HepG2 (cell line): ENCODE results near the gene PPCS. TPM values are rescaled to one million over a fixed set of nuclear protein-coding genes. Genes with fewer than 3 reads are reported as not detected.

Experiments
- ATAC-seq: fragments of 200-7000 bp; cut with Tn5 transposase; 3 replicates; pipeline ENCODE4 v1.9.1; 2020; ENCODE audit warnings: mild to moderate bottlenecking, moderate library complexity
- BruUV-seq: library from RNA; stranded (reverse); fragments of 400-500 nt; replicated peaks from 2 replicates; lab custom pipeline; 2021; lab: Mats Ljungman, UMichigan
- CTCF ChIA-PET: fragments of 300-600 bp; formaldehyde crosslinking; extraction: SDS; loops from one replicate; lab custom pipeline; 2021; ENCODE audit warnings: low total read pairs, inconsistent platforms, low intra/inter-chr PET ratio; lab: Yijun Ruan, JAX
- POLR2A ChIA-PET: fragments of 350-600 bp; sonication (Branson Sonifier 250); formaldehyde crosslinking; loops from one replicate; lab custom pipeline; 2020; ENCODE audit warnings: antibody characterized with exemption, inconsistent platforms; lab: Yijun Ruan, JAX
- DNase-seq: peaks from one replicate; pipeline ENCODE4 v3.0.0-alpha.2; 2015; ENCODE audit warnings: low spot score
- FAIRE-seq: peaks from 3 replicates; lab custom pipeline; 2011; peaks lifted over from hg19 to GRCh38; lab: Jason Lieb, UNC
- H2AFZ ChIP-seq: one replicate; pipeline ENCODE4 v1.6.1; 2011; ENCODE audit warnings: low read length, inconsistent platforms
- H3K27ac ChIP-seq: fragments of 300-600 bp; 3 replicates; pipeline ENCODE4 v1.8.0; 2011; ENCODE audit warnings: mixed run types, mild to moderate bottlenecking, mixed read lengths, low read length, inconsistent platforms; ENCODE audit not compliant: insufficient read depth; ENCODE audit errors: extremely low read length
- H3K27me3 ChIP-seq, 2 experiments: fragments of 200-600 bp in 1 of 2; 2 replicates in 1 of 2; 3 replicates in 1 of 2; pipeline versions ENCODE4 v1.6.0 to v1.8.0; 2011; ENCODE audit warnings: low read length in 2 of 2, mild to moderate bottlenecking in 2 of 2, moderate library complexity in 2 of 2, inconsistent platforms in 1 of 2; ENCODE audit not compliant: insufficient read depth in 2 of 2, control insufficient read depth in 1 of 2
- H3K36me3 ChIP-seq, 2 experiments: fragments of 200-600 bp in 1 of 2; replicated peaks in 1 of 2; 2 replicates in 1 of 2; 3 replicates in 1 of 2; pipeline versions ENCODE4 v1.5.1 to v1.8.0; 2011; ENCODE audit warnings: low read length in 2 of 2, inconsistent platforms in 1 of 2; ENCODE audit not compliant: insufficient read depth in 2 of 2, control insufficient read depth in 1 of 2
- H3K4me1 ChIP-seq: 2 replicates; pipeline ENCODE4 v1.5.1; 2012; ENCODE audit warnings: low read length, inconsistent platforms; ENCODE audit not compliant: insufficient read depth
- H3K4me2 ChIP-seq: 2 replicates; pipeline ENCODE4 v1.6.0; 2011; ENCODE audit warnings: low read depth, low read length, inconsistent platforms
- H3K4me3 ChIP-seq, 3 experiments: fragments of 200-600 bp in 1 of 3; sonication (generic), shearing (Covaris generic) in 1 of 3; replicated peaks in 1 of 3; 2 replicates each; pipeline ENCODE4 v1.5.1; 2011 to 2016; ENCODE audit warnings: low read length in 3 of 3, inconsistent platforms in 2 of 3, low read depth in 2 of 3, mild to moderate bottlenecking in 2 of 3, control low read depth in 1 of 3, mixed read lengths in 1 of 3; ENCODE audit not compliant: insufficient read depth in 1 of 3
- H3K79me2 ChIP-seq: one replicate; pipeline ENCODE4 v1.6.1; 2011; ENCODE audit warnings: low read length, inconsistent platforms; ENCODE audit not compliant: insufficient read depth
- H3K9ac ChIP-seq: 2 replicates; pipeline ENCODE4 v1.6.0; 2011; ENCODE audit warnings: mild to moderate bottlenecking, low read depth, low read length, inconsistent platforms; ENCODE audit not compliant: insufficient read depth
- H3K9me3 ChIP-seq: 2 replicates; pipeline ENCODE4 v1.5.1; 2012; ENCODE audit warnings: mild to moderate bottlenecking, low read length
- H4K20me1 ChIP-seq: 2 replicates; pipeline ENCODE4 v1.6.0; 2011; ENCODE audit warnings: inconsistent platforms, mild to moderate bottlenecking, low read length, moderate library complexity; ENCODE audit not compliant: insufficient read depth
- ARID2 ChIP-seq: sonication (generic); formaldehyde crosslinking; IDR thresholded peaks from 2 replicates; pipeline ENCODE4 v1.8.1; 2022; ENCODE audit warnings: mild to moderate bottlenecking, missing genetic modification reagents, borderline replicate concordance
- FOXO4 ChIP-seq: sonication (generic); formaldehyde crosslinking; conservative IDR thresholded peaks from 2 replicates; pipeline ENCODE4 v1.8.1; 2023; ENCODE audit warnings: missing genetic modification reagents
- MEIS2 ChIP-seq: sonication (generic); formaldehyde crosslinking; IDR thresholded peaks from 2 replicates; pipeline ENCODE4 v1.9.0; 2021; ENCODE audit warnings: mild to moderate bottlenecking, missing genetic modification reagents
- MLXIP ChIP-seq: sonication (generic); formaldehyde crosslinking; IDR thresholded peaks from 2 replicates; pipeline ENCODE4 v1.9.0; 2021; ENCODE audit warnings: missing genetic modification reagents, borderline replicate concordance
- RAD51 ChIP-seq: fragments of 450-650 bp; IDR thresholded peaks from 2 replicates; pipeline ENCODE4 v1.6.1; 2016; ENCODE audit warnings: borderline replicate concordance
- RXRA ChIP-seq: sonication (generic); formaldehyde crosslinking; IDR thresholded peaks from 2 replicates; pipeline ENCODE4 v1.5.1; 2020; ENCODE audit warnings: missing genetic modification reagents
- TRIM24 ChIP-seq: sonication (generic); formaldehyde crosslinking; IDR thresholded peaks from 2 replicates; pipeline ENCODE4 v1.8.0; 2022; ENCODE audit warnings: mild to moderate bottlenecking, missing genetic modification reagents
- ZBTB38 ChIP-seq: sonication (generic); formaldehyde crosslinking; IDR thresholded peaks from 2 replicates; pipeline ENCODE4 v1.5.1; 2020; ENCODE audit warnings: mild to moderate bottlenecking, missing genetic modification reagents
- ZFP36 ChIP-seq: fragments of 150-350 bp; IDR thresholded peaks from 2 replicates; pipeline ENCODE4 v1.6.1; 2018; ENCODE audit warnings: borderline replicate concordance, low read length, low read depth; ENCODE audit not compliant: partially characterized antibody
- ZNF138 ChIP-seq: sonication (generic); formaldehyde crosslinking; IDR thresholded peaks from 2 replicates; pipeline ENCODE4 v1.5.0; 2020; ENCODE audit warnings: mild to moderate bottlenecking, low read depth, missing genetic modification reagents
- ZNF781 ChIP-seq: sonication (generic); formaldehyde crosslinking; IDR thresholded peaks from 2 replicates; pipeline ENCODE4 v1.5.1; 2020; ENCODE audit warnings: borderline replicate concordance, mild to moderate bottlenecking, missing genetic modification reagents; ENCODE audit errors: not compliant biosample characterization
- ZNF784 ChIP-seq: sonication (generic); formaldehyde crosslinking; IDR thresholded peaks from 2 replicates; pipeline ENCODE4 v1.5.1; 2020; ENCODE audit warnings: missing genetic modification reagents, mild to moderate bottlenecking, borderline replicate concordance
- ZNF879 ChIP-seq: sonication (generic); formaldehyde crosslinking; IDR thresholded peaks from 2 replicates; pipeline ENCODE4 v1.8.1; 2023; ENCODE audit warnings: missing genetic modification reagents
- WGBS: methylation state at CpG from one replicate; pipeline ENCODE4 v1.1.6; 2017; ENCODE audit warnings: low lambda C conversion rate; 5-methylcytosine and 5-hydroxymethylcytosine counted together
- in situ Hi-C: cut with HindIII; loops from 2 replicates; pipeline ENCODE4 v1.10.0; 2017; ENCODE audit warnings: low pct_unique_long_range_greater_than_20kb; ENCODE audit not compliant: extremely low pct_ligation_motif_present
- intact Hi-C: fragments of 100-400 bp; cut with micrococcal nuclease; formaldehyde crosslinking; loops from one replicate; pipeline ENCODE4 v1.10.0; 2022; ENCODE audit not compliant: unreplicated experiment
- polyA plus RNA-seq, 8 experiments: library from polyadenylated mRNA; depleted of rRNA in 3 of 8; stranded (reverse) in 7 of 8; unstranded in 1 of 8; fragments of >200 nt; fragmentation: Illumina TruSeq in 4 of 8; extraction: Trizol in 4 of 8; gene quantifications; 2 replicates each; pipeline versions ENCODE4 v1.2.1 to v1.2.3, GENCODE V29; 2011 to 2016; ENCODE audit warnings: low read depth in 4 of 8, missing spikeins in 1 of 8, mixed read lengths in 1 of 8; ENCODE audit not compliant: insufficient read depth in 1 of 8
- total RNA-seq, 5 experiments: library from RNA; depleted of rRNA; stranded (reverse); fragments of >200 nt; fragmentation: Illumina TruSeq; extraction: Trizol; gene quantifications; 2 replicates each; pipeline ENCODE4 v1.2.3, GENCODE V29; 2016; ENCODE audit warnings: low read depth in 1 of 5
- TF ChIP-seq, protein P1 (sequence below), 2 experiments: sonication (generic) in 1 of 2; formaldehyde crosslinking in 1 of 2; IDR thresholded peaks; 2 replicates each; pipeline versions ENCODE4 v1.4.0 to v1.6.1; 2016 to 2020; ENCODE audit warnings: borderline replicate concordance in 1 of 2, low read depth in 1 of 2, mild to moderate bottlenecking in 1 of 2, missing genetic modification reagents in 1 of 2

PPCS gene
- total and polyA plus RNA-seq, 2 of the 13 experiments (the other 11 are each of a cell fraction or from before 2014, with no cell fraction given) = 13.4 to 38.9 TPM

DNA sequence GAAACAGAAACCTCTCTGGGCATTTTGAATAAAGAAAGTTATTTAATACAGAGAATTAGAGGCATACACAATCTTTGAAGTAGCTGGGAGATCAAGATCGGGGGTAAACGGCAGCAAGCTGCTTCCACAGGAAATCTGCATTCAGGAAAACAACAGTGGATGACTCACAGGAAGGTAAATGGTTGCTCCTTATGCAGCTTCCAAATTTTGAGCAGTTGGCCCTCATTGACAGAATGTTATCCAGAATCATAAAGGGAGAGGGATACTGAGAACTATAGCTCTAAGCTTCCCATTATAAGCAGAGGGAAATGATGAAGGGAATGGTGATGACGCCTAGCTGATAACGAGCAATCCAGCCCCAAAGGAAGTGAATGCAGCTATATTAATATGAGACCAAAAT lies 29.1 kb upstream of the PPCS start:
- in situ Hi-C loops = no loop called here
- 29% methylated on average over 4 of the region's 4 CpGs for WGBS
- BruUV-seq = no TSS peak
- Histone ChIP-seq H3K27ac (no peak overlapping the region), H3K4me1 (peaks cover 32% of the 10 kb centered on the region), H3K9me3 (no peaks in the 10 kb centered on the region), H3K4me3 (no peak overlapping the region), H2AFZ (no peak overlapping the region), H3K79me2 (no peaks in the 10 kb centered on the region), H4K20me1 (no peaks in the 10 kb centered on the region), H3K4me2 (no peak overlapping the region), H3K36me3 (no peaks in the 10 kb centered on the region), H3K27me3 (peaks cover 0 to 3% of the 10 kb centered on the region in 2 experiments; a peak in 1 of 5 replicates), H3K9ac (no peak overlapping the region)
- CTCF ChIA-PET = no interaction called here
- ATAC-seq (no peak), FAIRE-seq (no peak), DNase-seq (no peak)
- POLR2A ChIA-PET = no interaction called here
- intact Hi-C loops = no loop called here
- TF ChIP-seq RXRA (CRISPR knock-in tag) = no peak
- TF ChIP-seq FOXO4 (CRISPR knock-in tag) = no peak
- TF ChIP-seq TRIM24 (CRISPR knock-in tag) = no peak
- TF ChIP-seq ZBTB38 (CRISPR knock-in tag) = no peak
- TF ChIP-seq ZNF138 (CRISPR knock-in tag) = no peak
- no peak for TF ChIP-seq ZNF781 (CRISPR knock-in tag)
- no peak for TF ChIP-seq ZNF879 (CRISPR knock-in tag)
- TF ChIP-seq ZNF784 (CRISPR knock-in tag) = no peak
- TF ChIP-seq MEIS2 (CRISPR knock-in tag) = no peak
- TF ChIP-seq, protein P1, sequence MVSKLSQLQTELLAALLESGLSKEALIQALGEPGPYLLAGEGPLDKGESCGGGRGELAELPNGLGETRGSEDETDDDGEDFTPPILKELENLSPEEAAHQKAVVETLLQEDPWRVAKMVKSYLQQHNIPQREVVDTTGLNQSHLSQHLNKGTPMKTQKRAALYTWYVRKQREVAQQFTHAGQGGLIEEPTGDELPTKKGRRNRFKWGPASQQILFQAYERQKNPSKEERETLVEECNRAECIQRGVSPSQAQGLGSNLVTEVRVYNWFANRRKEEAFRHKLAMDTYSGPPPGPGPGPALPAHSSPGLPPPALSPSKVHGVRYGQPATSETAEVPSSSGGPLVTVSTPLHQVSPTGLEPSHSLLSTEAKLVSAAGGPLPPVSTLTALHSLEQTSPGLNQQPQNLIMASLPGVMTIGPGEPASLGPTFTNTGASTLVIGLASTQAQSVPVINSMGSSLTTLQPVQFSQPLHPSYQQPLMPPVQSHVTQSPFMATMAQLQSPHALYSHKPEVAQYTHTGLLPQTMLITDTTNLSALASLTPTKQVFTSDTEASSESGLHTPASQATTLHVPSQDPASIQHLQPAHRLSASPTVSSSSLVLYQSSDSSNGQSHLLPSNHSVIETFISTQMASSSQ (IDR thresholded peaks at IDR 0.05; ENCODE audit: low read depth) = no peak
- TF ChIP-seq, protein P1 (CRISPR knock-in tag; IDR thresholded peaks at IDR 0.05; ENCODE audit: borderline replicate concordance) = no peak
- no peak for TF ChIP-seq RAD51
- TF ChIP-seq ZFP36 = no peak
- no peak for TF ChIP-seq MLXIP
- TF ChIP-seq ARID2 = no peak
